WTC11 (cell line): ENCODE measurements around the gene PMEPA1. TPM values are rescaled to one million over a fixed set of nuclear protein-coding genes. Genes with fewer than 3 reads are reported as not detected.

Experiments
- ATAC-seq: fragments of 200-7000 bp; cut with Tn5 transposase; 2 replicates; pipeline ENCODE4 v1.10.0; 2021; ENCODE audit warnings: mild to moderate bottlenecking, moderate library complexity
- CTCF ChIA-PET: fragments of 300-600 bp; sonication (Branson Sonifier 250); formaldehyde crosslinking; loops from one replicate; lab custom pipeline; 2021; ENCODE audit warnings: antibody characterized with exemption; lab: Charles Lee
- POLR2A ChIA-PET: fragments of 350-600 bp; sonication (Branson Sonifier 250); formaldehyde crosslinking; loops from one replicate; lab custom pipeline; 2021; ENCODE audit warnings: antibody characterized with exemption; lab: Charles Lee
- DNase-seq: peaks from one replicate; pipeline ENCODE4 v3.0.0; 2021; ENCODE audit warnings: low spot score
- H3K27ac Mint-ChIP-seq: 2 replicates; pipeline ENCODE4 v1.8.0; 2021; ENCODE audit warnings: mixed read lengths
- H3K27me3 Mint-ChIP-seq: 2 replicates; pipeline ENCODE4 v1.8.0; 2021; ENCODE audit warnings: low read depth, mild to moderate bottlenecking, moderate library complexity, mixed read lengths
- H3K36me3 Mint-ChIP-seq: 2 replicates; pipeline ENCODE4 v1.8.0; 2021; ENCODE audit warnings: mixed read lengths
- H3K4me1 Mint-ChIP-seq: 2 replicates; pipeline ENCODE4 v1.8.0; 2022; ENCODE audit warnings: mixed read lengths
- H3K4me3 Mint-ChIP-seq: 2 replicates; pipeline ENCODE4 v1.8.0; 2021; ENCODE audit warnings: mild to moderate bottlenecking, moderate library complexity, mixed read lengths
- H3K9me3 Mint-ChIP-seq: 2 replicates; pipeline ENCODE4 v1.8.0; 2021; ENCODE audit warnings: mixed read lengths
- ETV6 ChIP-seq: sonication (generic); formaldehyde crosslinking; IDR thresholded peaks from 2 replicates; pipeline ENCODE4 v1.8.1; 2022; ENCODE audit warnings: mild to moderate bottlenecking, missing genetic modification reagents
- FOXJ3 ChIP-seq: sonication (generic); formaldehyde crosslinking; IDR thresholded peaks from 2 replicates; pipeline ENCODE4 v1.9.0; 2021; ENCODE audit warnings: missing genetic modification reagents, mild to moderate bottlenecking, borderline replicate concordance
- FOXK1 ChIP-seq: sonication (generic); formaldehyde crosslinking; IDR thresholded peaks from 2 replicates; pipeline ENCODE4 v1.8.0; 2022; ENCODE audit warnings: mild to moderate bottlenecking, moderate library complexity, missing genetic modification reagents
- HMGXB4 ChIP-seq: sonication (generic); formaldehyde crosslinking; IDR thresholded peaks from 2 replicates; pipeline ENCODE4 v1.8.1; 2023; ENCODE audit warnings: mild to moderate bottlenecking, moderate library complexity, missing genetic modification reagents
- JAZF1 ChIP-seq: fragments of 250-450 bp; sonication (Bioruptor Pico); IDR thresholded peaks from 2 replicates; pipeline ENCODE4 v1.9.0; 2021; ENCODE audit warnings: moderate library complexity, mild to moderate bottlenecking, inconsistent platforms
- KAT7 ChIP-seq: sonication (generic); formaldehyde crosslinking; IDR thresholded peaks from 2 replicates; pipeline ENCODE4 v1.8.1; 2023; ENCODE audit warnings: missing genetic modification reagents, mild to moderate bottlenecking, borderline replicate concordance
- MXD4 ChIP-seq: fragments of 250-450 bp; sonication (Bioruptor Pico); IDR thresholded peaks from 2 replicates; pipeline ENCODE4 v1.8.0; 2021; ENCODE audit warnings: mild to moderate bottlenecking, moderate library complexity, borderline replicate concordance
- NFE2L1 ChIP-seq: sonication (generic); formaldehyde crosslinking; IDR thresholded peaks from 2 replicates; pipeline ENCODE4 v1.8.1; 2023; ENCODE audit warnings: missing genetic modification reagents
- NFYB ChIP-seq: sonication (generic); formaldehyde crosslinking; conservative IDR thresholded peaks from 2 replicates; pipeline ENCODE4 v1.8.0; 2022; ENCODE audit warnings: low read depth, missing genetic modification reagents
- NR1H2 ChIP-seq: sonication (generic); formaldehyde crosslinking; IDR thresholded peaks from 2 replicates; pipeline ENCODE4 v1.9.0; 2021; ENCODE audit warnings: mild to moderate bottlenecking, moderate library complexity, missing genetic modification reagents
- PREB ChIP-seq: sonication (generic); formaldehyde crosslinking; IDR thresholded peaks from 2 replicates; pipeline ENCODE4 v1.8.1; 2022; ENCODE audit warnings: mild to moderate bottlenecking, missing genetic modification reagents, moderate library complexity, borderline replicate concordance
- RELA ChIP-seq: sonication (generic); formaldehyde crosslinking; IDR thresholded peaks from 2 replicates; pipeline ENCODE4 v1.8.1; 2022; ENCODE audit warnings: missing genetic modification reagents, mild to moderate bottlenecking, borderline replicate concordance
- RORB ChIP-seq: fragments of 250-450 bp; sonication (Bioruptor Pico); IDR thresholded peaks from 2 replicates; pipeline ENCODE4 v1.9.0; 2021; ENCODE audit warnings: mild to moderate bottlenecking
- USF1 ChIP-seq: sonication (generic); formaldehyde crosslinking; IDR thresholded peaks from 2 replicates; pipeline ENCODE4 v1.8.0; 2022; ENCODE audit warnings: mild to moderate bottlenecking, missing genetic modification reagents
- ZNF138 ChIP-seq: sonication (generic); formaldehyde crosslinking; conservative IDR thresholded peaks from 2 replicates; pipeline ENCODE4 v1.8.1; 2022; ENCODE audit warnings: mild to moderate bottlenecking, moderate library complexity, missing genetic modification reagents
- ZNF396 ChIP-seq: fragments of 250-450 bp; sonication (Bioruptor Pico); IDR thresholded peaks from 2 replicates; pipeline ENCODE4 v1.8.0; 2021; ENCODE audit warnings: mild to moderate bottlenecking, moderate library complexity, borderline replicate concordance
- ZNF425 ChIP-seq: fragments of 250-450 bp; sonication (Bioruptor Pico); conservative IDR thresholded peaks from 2 replicates; pipeline ENCODE4 v1.9.0; 2021; ENCODE audit warnings: mild to moderate bottlenecking
- ZSCAN18 ChIP-seq: fragments of 250-450 bp; sonication (Bioruptor Pico); IDR thresholded peaks from 2 replicates; pipeline ENCODE4 v2.1.2; 2022; ENCODE audit warnings: mild to moderate bottlenecking, moderate library complexity
- total RNA-seq: library from RNA; stranded (reverse); gene quantifications from 3 replicates; pipeline ENCODE4 v1.2.3, GENCODE V29; 2021
- TF ChIP-seq, protein P1 (sequence below): sonication (generic); formaldehyde crosslinking; IDR thresholded peaks from 2 replicates; pipeline ENCODE4 v1.8.0; 2023; ENCODE audit warnings: missing genetic modification reagents
- TF ChIP-seq, protein P2 (sequence below): fragments of 250-450 bp; sonication (Bioruptor Pico); IDR thresholded peaks from 2 replicates; pipeline ENCODE4 v1.9.0; 2021; ENCODE audit warnings: mild to moderate bottlenecking, borderline replicate concordance

Gene PMEPA1
- total RNA-seq, 1 experiment from 2014 or later: 40.6 TPM

DNA sequence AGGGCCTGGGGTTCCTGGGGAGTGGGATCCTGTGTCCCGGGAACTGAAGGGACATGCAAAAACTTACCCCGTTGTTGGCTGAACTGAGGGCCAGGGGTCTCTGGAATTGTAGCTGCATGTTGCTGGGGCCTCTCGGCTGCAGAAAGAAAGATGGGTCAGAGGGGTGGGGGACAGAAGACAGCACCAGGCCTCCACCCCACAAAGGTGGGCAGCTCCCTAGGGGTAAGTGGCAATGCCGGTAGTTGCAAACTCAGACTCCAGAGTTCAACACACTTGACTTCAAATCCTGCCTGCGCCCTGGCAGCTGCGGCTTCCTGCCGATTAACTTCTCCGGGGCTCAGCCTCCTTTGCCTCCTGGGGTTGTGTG is 94.4 kb downstream of the PMEPA1 start (continued):
- TF ChIP-seq, protein P1, sequence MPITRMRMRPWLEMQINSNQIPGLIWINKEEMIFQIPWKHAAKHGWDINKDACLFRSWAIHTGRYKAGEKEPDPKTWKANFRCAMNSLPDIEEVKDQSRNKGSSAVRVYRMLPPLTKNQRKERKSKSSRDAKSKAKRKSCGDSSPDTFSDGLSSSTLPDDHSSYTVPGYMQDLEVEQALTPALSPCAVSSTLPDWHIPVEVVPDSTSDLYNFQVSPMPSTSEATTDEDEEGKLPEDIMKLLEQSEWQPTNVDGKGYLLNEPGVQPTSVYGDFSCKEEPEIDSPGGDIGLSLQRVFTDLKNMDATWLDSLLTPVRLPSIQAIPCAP: no peak
- TF ChIP-seq NFYB (CRISPR knock-in tag) (no peak), HMGXB4 (CRISPR knock-in tag) (no peak), KAT7 (CRISPR knock-in tag) (no peak), NFE2L1 (no peak), JAZF1 (CRISPR knock-in tag) (no peak), ZNF396 (CRISPR knock-in tag) (no peak), FOXJ3 (CRISPR knock-in tag) (no peak), ZNF138 (CRISPR knock-in tag) (no peak), RELA (CRISPR knock-in tag) (no peak)
- TF ChIP-seq, protein P2, sequence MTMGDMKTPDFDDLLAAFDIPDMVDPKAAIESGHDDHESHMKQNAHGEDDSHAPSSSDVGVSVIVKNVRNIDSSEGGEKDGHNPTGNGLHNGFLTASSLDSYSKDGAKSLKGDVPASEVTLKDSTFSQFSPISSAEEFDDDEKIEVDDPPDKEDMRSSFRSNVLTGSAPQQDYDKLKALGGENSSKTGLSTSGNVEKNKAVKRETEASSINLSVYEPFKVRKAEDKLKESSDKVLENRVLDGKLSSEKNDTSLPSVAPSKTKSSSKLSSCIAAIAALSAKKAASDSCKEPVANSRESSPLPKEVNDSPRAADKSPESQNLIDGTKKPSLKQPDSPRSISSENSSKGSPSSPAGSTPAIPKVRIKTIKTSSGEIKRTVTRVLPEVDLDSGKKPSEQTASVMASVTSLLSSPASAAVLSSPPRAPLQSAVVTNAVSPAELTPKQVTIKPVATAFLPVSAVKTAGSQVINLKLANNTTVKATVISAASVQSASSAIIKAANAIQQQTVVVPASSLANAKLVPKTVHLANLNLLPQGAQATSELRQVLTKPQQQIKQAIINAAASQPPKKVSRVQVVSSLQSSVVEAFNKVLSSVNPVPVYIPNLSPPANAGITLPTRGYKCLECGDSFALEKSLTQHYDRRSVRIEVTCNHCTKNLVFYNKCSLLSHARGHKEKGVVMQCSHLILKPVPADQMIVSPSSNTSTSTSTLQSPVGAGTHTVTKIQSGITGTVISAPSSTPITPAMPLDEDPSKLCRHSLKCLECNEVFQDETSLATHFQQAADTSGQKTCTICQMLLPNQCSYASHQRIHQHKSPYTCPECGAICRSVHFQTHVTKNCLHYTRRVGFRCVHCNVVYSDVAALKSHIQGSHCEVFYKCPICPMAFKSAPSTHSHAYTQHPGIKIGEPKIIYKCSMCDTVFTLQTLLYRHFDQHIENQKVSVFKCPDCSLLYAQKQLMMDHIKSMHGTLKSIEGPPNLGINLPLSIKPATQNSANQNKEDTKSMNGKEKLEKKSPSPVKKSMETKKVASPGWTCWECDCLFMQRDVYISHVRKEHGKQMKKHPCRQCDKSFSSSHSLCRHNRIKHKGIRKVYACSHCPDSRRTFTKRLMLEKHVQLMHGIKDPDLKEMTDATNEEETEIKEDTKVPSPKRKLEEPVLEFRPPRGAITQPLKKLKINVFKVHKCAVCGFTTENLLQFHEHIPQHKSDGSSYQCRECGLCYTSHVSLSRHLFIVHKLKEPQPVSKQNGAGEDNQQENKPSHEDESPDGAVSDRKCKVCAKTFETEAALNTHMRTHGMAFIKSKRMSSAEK: no peak

DNA sequence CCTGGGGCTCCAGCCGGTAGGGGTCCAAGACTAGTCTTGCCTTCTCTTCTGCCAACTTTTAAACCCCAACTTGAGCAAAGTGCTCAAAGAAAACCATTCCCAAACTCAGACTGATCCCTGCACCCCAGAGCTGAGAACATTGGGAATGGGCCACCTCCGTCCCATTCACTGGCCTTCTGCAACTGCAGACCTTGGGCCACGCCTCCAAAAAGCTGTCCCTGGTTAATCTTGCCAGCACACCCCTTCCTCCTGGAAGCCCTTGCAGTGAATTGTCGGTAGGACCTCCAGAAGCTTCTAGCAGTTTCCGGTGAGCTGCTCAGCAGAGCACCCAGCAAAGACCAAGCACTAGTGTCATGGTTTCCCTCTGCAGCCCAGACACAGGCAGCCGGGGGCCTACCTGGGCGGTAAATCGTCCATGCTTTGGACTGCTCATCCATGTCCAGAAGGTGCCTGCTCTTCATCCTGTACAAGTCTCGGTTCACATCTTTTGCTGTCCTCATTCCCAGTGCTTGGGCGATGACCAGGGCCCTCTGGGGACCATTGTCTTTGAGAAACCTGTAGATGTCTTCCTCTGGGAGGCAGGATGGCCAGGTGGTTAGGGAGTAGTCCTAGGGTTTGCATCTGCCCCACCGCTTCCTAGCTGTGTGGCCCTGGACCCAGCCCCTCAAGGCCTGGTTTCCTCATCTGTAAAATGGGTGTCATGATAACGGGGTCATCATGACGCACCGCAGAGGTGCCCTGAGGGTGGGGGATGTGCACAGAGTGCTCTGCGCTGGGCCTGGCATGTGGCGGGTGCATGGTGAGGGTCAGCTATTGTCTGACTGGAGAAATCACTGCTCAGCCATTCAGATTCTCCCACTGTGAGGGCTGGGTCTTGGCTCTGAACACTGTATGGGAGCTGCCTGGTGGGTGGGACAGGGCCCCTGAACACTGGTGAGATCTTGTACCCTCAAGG is 95.0 kb downstream of the PMEPA1 start:
- ATAC-seq: no peak
- H3K36me3 Mint-ChIP-seq: no peaks in the 10 kb centered on the region
- H3K27ac Mint-ChIP-seq: no peak overlapping the region
- CTCF ChIA-PET: interaction anchor here (0.6 to 5.8 kb wide), 3 partner anchors 7 to 565 kb away, joined by 3 to 37 read pairs (median 3); partner anchors contain the start of gene ZBP1
- DNase-seq: no peak
- H3K27me3 Mint-ChIP-seq: no peaks in the 10 kb centered on the region; the same call in 1 of the 2 replicates
- H3K4me1 Mint-ChIP-seq: 0 out of 2 replicates have a peak, but pooled peaks cover under 1% of the 10 kb centered on the region
- H3K9me3 Mint-ChIP-seq: no peaks in the 10 kb centered on the region
- POLR2A ChIA-PET: interaction anchor here (0.6 kb wide), 1 partner anchor 23 kb away, joined by 5 read pairs; no protein-coding TSS in a partner anchor
- H3K4me3 Mint-ChIP-seq: no peak overlapping the region
- TF ChIP-seq ZNF425 (CRISPR knock-in tag): no peak
- TF ChIP-seq PREB (CRISPR knock-in tag): no peak
- TF ChIP-seq NR1H2: no peak
- TF ChIP-seq MXD4 (CRISPR knock-in tag): no peak
- TF ChIP-seq USF1 (CRISPR knock-in tag): no peak
- TF ChIP-seq ZSCAN18: no peak
- TF ChIP-seq HMGXB4 (CRISPR knock-in tag): no peak
- TF ChIP-seq RORB: no peak
- no peak for TF ChIP-seq FOXK1
- no peak for TF ChIP-seq ETV6 (CRISPR knock-in tag)
